ENCODE results near the gene OCEL1. TPM values are rescaled to one million over a fixed set of nuclear protein-coding genes. Genes with fewer than 3 reads are reported as not detected.

Gene OCEL1
- total and polyA plus RNA-seq, 10 of the 15 experiments (the other 5 are each of a cell fraction or from before 2014, with no cell fraction given) = 2.8 to 18.2 (median 7.4) TPM

DNA sequence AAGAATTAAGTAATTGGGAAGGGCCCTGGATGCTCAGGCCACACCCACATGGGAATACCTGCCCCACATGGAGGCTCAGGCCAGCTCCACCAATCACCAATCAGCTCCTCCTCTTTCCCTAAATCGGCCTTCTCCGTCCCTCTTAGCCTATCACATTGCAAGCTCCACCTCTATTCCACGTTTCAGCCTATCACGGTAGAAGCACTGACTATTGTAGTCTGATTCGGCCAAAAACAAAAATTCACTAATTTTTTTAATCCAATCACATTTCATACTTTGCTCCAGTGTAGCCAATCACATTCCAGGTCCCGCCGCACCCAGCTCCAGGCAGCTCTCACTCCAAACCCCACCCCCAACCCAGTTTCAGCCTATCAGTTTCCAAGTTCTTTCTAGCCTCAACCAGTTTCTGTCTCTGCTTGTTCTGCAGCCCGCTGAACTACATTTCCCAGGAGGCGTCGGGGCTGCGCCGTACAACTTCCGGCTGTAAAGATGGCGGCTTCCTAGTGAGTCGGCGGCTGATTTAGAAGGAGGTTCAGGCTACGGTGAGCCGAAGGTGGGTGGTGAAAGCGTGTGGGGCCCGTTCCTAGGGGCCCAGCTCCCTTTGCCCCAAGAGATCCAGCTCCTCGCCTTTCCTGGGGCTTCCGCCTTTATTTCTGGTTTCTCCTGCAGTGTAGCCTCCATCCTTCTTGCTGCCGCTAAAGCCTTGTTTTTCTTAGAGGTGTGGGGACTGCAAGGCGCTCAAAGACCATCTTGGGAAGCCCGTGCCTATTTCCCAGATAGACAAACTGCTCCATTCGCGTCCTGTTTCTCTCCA lies 41.2 kb downstream of the OCEL1 start, which contains the start of gene BABAM1 (continued):
- no peak; the same call in 1 of the 2 replicates for TF ChIP-seq RAD51 (IDR thresholded peaks at IDR 0.05)
- no peak for TF ChIP-seq MYC (IDR thresholded peaks at IDR 0.05; ENCODE audit: insufficient read depth, insufficient read length, insufficient replicate concordance, low read length, severe bottlenecking)
- no peak for TF ChIP-seq YBX1 (IDR thresholded peaks at IDR 0.05)
- TF ChIP-seq ATF7 (IDR thresholded peaks at IDR 0.05; ENCODE audit: low read depth) = no peak
- peak; percentile 84 for TF ChIP-seq POLR2A (IDR thresholded peaks at IDR 0.05; ENCODE audit: low read depth, low read length)
- TF ChIP-seq BMI1 (IDR thresholded peaks at IDR 0.05; ENCODE audit: borderline replicate concordance) = no peak
- no peak for TF ChIP-seq EP300 (IDR thresholded peaks at IDR 0.05; ENCODE audit: borderline replicate concordance in 1 of 2, control insufficient read depth in 1 of 2, low read depth in 2 of 2, low read length in 2 of 2)
- no peak for TF ChIP-seq SMAD1 (IDR thresholded peaks at IDR 0.05; ENCODE audit: low read depth, partially characterized antibody)
- TF ChIP-seq BRCA1 (IDR thresholded peaks at IDR 0.05; ENCODE audit: low read depth, low read length) = no peak
- peak; percentile 96 for TF ChIP-seq HCFC1 (IDR thresholded peaks at IDR 0.05; ENCODE audit: low read length)
- TF ChIP-seq, protein P1, sequence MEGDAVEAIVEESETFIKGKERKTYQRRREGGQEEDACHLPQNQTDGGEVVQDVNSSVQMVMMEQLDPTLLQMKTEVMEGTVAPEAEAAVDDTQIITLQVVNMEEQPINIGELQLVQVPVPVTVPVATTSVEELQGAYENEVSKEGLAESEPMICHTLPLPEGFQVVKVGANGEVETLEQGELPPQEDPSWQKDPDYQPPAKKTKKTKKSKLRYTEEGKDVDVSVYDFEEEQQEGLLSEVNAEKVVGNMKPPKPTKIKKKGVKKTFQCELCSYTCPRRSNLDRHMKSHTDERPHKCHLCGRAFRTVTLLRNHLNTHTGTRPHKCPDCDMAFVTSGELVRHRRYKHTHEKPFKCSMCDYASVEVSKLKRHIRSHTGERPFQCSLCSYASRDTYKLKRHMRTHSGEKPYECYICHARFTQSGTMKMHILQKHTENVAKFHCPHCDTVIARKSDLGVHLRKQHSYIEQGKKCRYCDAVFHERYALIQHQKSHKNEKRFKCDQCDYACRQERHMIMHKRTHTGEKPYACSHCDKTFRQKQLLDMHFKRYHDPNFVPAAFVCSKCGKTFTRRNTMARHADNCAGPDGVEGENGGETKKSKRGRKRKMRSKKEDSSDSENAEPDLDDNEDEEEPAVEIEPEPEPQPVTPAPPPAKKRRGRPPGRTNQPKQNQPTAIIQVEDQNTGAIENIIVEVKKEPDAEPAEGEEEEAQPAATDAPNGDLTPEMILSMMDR (IDR thresholded peaks at IDR 0.05 in 2 of 3, conservative IDR thresholded peaks at IDR 0.05 in 1 of 3; ENCODE audit: control insufficient read depth in 2 of 3, extremely low read depth in 1 of 3, insufficient read depth in 1 of 3, low read depth in 3 of 3, low read length in 3 of 3) = no peak
- TF ChIP-seq POU2F2 (IDR thresholded peaks at IDR 0.05; ENCODE audit: borderline replicate concordance, low read depth, low read length) = peak; percentile 53
- no peak for TF ChIP-seq NRF1 (conservative IDR thresholded peaks at IDR 0.05; ENCODE audit: low read depth, low read length)
- no peak for TF ChIP-seq EED (IDR thresholded peaks at IDR 0.05; ENCODE audit: low read depth)
- TF ChIP-seq, protein P2, sequence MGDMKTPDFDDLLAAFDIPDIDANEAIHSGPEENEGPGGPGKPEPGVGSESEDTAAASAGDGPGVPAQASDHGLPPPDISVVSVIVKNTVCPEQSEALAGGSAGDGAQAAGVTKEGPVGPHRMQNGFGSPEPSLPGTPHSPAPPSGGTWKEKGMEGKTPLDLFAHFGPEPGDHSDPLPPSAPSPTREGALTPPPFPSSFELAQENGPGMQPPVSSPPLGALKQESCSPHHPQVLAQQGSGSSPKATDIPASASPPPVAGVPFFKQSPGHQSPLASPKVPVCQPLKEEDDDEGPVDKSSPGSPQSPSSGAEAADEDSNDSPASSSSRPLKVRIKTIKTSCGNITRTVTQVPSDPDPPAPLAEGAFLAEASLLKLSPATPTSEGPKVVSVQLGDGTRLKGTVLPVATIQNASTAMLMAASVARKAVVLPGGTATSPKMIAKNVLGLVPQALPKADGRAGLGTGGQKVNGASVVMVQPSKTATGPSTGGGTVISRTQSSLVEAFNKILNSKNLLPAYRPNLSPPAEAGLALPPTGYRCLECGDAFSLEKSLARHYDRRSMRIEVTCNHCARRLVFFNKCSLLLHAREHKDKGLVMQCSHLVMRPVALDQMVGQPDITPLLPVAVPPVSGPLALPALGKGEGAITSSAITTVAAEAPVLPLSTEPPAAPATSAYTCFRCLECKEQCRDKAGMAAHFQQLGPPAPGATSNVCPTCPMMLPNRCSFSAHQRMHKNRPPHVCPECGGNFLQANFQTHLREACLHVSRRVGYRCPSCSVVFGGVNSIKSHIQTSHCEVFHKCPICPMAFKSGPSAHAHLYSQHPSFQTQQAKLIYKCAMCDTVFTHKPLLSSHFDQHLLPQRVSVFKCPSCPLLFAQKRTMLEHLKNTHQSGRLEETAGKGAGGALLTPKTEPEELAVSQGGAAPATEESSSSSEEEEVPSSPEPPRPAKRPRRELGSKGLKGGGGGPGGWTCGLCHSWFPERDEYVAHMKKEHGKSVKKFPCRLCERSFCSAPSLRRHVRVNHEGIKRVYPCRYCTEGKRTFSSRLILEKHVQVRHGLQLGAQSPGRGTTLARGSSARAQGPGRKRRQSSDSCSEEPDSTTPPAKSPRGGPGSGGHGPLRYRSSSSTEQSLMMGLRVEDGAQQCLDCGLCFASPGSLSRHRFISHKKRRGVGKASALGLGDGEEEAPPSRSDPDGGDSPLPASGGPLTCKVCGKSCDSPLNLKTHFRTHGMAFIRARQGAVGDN (IDR thresholded peaks at IDR 0.05) = no peak
- no peak for TF ChIP-seq NR2C2 (IDR thresholded peaks at IDR 0.05; ENCODE audit: borderline replicate concordance, control insufficient read depth, insufficient read length, low read depth)
- TF ChIP-seq CBX5 (IDR thresholded peaks at IDR 0.05; ENCODE audit: low read depth) = no peak
- peak; percentile 95 for TF ChIP-seq CHD2 (IDR thresholded peaks at IDR 0.05; ENCODE audit: borderline replicate concordance, low read depth, low read length)
- no peak for TF ChIP-seq NFXL1 (IDR thresholded peaks at IDR 0.05; ENCODE audit: borderline replicate concordance)
- no peak for TF ChIP-seq KDM1A (IDR thresholded peaks at IDR 0.05; ENCODE audit: borderline replicate concordance)
- peak; percentile 93 for TF ChIP-seq CREM (IDR thresholded peaks at IDR 0.05; ENCODE audit: low read depth)
- TF ChIP-seq, protein P3, sequence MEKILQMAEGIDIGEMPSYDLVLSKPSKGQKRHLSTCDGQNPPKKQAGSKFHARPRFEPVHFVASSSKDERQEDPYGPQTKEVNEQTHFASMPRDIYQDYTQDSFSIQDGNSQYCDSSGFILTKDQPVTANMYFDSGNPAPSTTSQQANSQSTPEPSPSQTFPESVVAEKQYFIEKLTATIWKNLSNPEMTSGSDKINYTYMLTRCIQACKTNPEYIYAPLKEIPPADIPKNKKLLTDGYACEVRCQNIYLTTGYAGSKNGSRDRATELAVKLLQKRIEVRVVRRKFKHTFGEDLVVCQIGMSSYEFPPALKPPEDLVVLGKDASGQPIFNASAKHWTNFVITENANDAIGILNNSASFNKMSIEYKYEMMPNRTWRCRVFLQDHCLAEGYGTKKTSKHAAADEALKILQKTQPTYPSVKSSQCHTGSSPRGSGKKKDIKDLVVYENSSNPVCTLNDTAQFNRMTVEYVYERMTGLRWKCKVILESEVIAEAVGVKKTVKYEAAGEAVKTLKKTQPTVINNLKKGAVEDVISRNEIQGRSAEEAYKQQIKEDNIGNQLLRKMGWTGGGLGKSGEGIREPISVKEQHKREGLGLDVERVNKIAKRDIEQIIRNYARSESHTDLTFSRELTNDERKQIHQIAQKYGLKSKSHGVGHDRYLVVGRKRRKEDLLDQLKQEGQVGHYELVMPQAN (conservative IDR thresholded peaks at IDR 0.05) = peak; percentile 81
